K562 (cell line): ENCODE data around the gene DHDH. TPM values are rescaled to one million over a fixed set of nuclear protein-coding genes. Genes with fewer than 3 reads are reported as not detected.

Experiments
- ATAC-seq: fragments of 200-7000 bp; cut with Tn5 transposase; 3 replicates; pipeline ENCODE4 v1.9.1; 2020; ENCODE audit warnings: moderate library complexity
- BruUV-seq: library from RNA; stranded (reverse); fragments of 400-500 nt; replicated peaks from 2 replicates; lab custom pipeline; 2021; lab: Mats Ljungman, UMichigan
- CTCF ChIA-PET: fragments of 300-600 bp; formaldehyde crosslinking; extraction: SDS; loops from one replicate; lab custom pipeline; 2021; ENCODE audit warnings: low intra/inter-chr PET ratio; lab: Yijun Ruan, JAX
- POLR2A ChIA-PET: fragments of 300-600, 350-650 bp; sonication (Branson Sonifier 250); formaldehyde crosslinking; extraction: SDS; loops from one replicate; lab custom pipeline; 2021; ENCODE audit warnings: antibody characterized with exemption, inconsistent platforms; lab: Yijun Ruan, JAX
- DNase-seq, 4 experiments: peaks; one replicate each; pipeline versions ENCODE4 v3.0.0 to v3.0.0-alpha.2; 2011 to 2018; ENCODE audit warnings: low spot score in 3 of 4, mixed read lengths in 3 of 4; ENCODE audit errors: extremely low read depth in 1 of 4
- FAIRE-seq: peaks from 2 replicates; lab custom pipeline; 2011; peaks lifted over from hg19 to GRCh38; lab: Jason Lieb, UNC
- H2AFZ ChIP-seq: 2 replicates; pipeline ENCODE4 v1.6.0; 2011; ENCODE audit warnings: low read depth, low read length, control low read depth, inconsistent platforms
- H3K27ac ChIP-seq: fragments of 200-600 bp; 3 replicates; pipeline ENCODE4 v1.8.0; 2011; ENCODE audit warnings: low read depth, mild to moderate bottlenecking, control low read depth, inconsistent platforms, low read length, moderate library complexity, mixed read lengths; ENCODE audit errors: extremely low read depth
- H3K27me3 ChIP-seq, 2 experiments: fragments of 300-600 bp in 1 of 2; 2 replicates in 1 of 2; 3 replicates in 1 of 2; pipeline versions ENCODE4 v1.6.0 to v1.8.0; 2011; ENCODE audit warnings: inconsistent platforms in 2 of 2, low read length in 2 of 2, mild to moderate bottlenecking in 1 of 2, mixed read lengths in 1 of 2, moderate library complexity in 1 of 2; ENCODE audit not compliant: control insufficient read depth in 2 of 2, insufficient read depth in 2 of 2
- H3K36me3 ChIP-seq: fragments of 300-600 bp; 3 replicates; pipeline ENCODE4 v1.8.0; 2011; ENCODE audit warnings: mild to moderate bottlenecking, low read length, inconsistent platforms; ENCODE audit not compliant: control insufficient read depth, insufficient read depth
- H3K4me1 ChIP-seq, 2 experiments: fragments of 200-600 bp in 1 of 2; replicated peaks in 1 of 2; 2 replicates in 1 of 2; 3 replicates in 1 of 2; pipeline versions ENCODE4 v1.5.1 to v1.8.0; 2011; ENCODE audit warnings: inconsistent platforms in 2 of 2, low read length in 2 of 2, mild to moderate bottlenecking in 1 of 2, mixed read lengths in 1 of 2, moderate library complexity in 1 of 2; ENCODE audit not compliant: control insufficient read depth in 2 of 2, insufficient read depth in 2 of 2
- H3K4me2 ChIP-seq: 2 replicates; pipeline ENCODE4 v1.6.1; 2011; ENCODE audit warnings: low read length, control low read depth, inconsistent platforms, mixed read lengths; ENCODE audit not compliant: insufficient read depth
- H3K4me3 ChIP-seq: fragments of 200-600 bp; sonication (generic), shearing (Covaris generic); 2 replicates; pipeline ENCODE4 v1.5.1; 2016; ENCODE audit warnings: control low read depth, inconsistent platforms
- H3K79me2 ChIP-seq: fragments of 200-600 bp; 3 replicates; pipeline ENCODE4 v1.8.0; 2011; ENCODE audit warnings: low read length, inconsistent platforms; ENCODE audit not compliant: control insufficient read depth, insufficient read depth
- H3K9ac ChIP-seq, 2 experiments: 2 replicates each; pipeline versions ENCODE4 v1.6.0 to v1.6.1; 2011; ENCODE audit warnings: low read depth in 2 of 2, low read length in 2 of 2, control low read depth in 1 of 2, inconsistent platforms in 1 of 2, mild to moderate bottlenecking in 1 of 2, mixed read lengths in 1 of 2; ENCODE audit not compliant: insufficient read depth in 1 of 2
- H3K9me1 ChIP-seq: one replicate; pipeline ENCODE4 v1.6.0; 2011; ENCODE audit warnings: inconsistent platforms, mild to moderate bottlenecking, low read length, moderate library complexity; ENCODE audit not compliant: control insufficient read depth, insufficient read depth
- H3K9me3 ChIP-seq: replicated peaks from 2 replicates; pipeline ENCODE4 v1.5.1; 2011; ENCODE audit warnings: low read depth, low read length, inconsistent platforms; ENCODE audit not compliant: control insufficient read depth, insufficient read depth
- H4K20me1 ChIP-seq: replicated peaks from 2 replicates; pipeline ENCODE4 v1.6.1; 2011; ENCODE audit warnings: low read length, inconsistent platforms, mixed read lengths; ENCODE audit not compliant: control insufficient read depth, insufficient read depth
- EZH2 ChIP-seq: IDR thresholded peaks from 2 replicates; pipeline ENCODE4 v1.6.1; 2012; ENCODE audit warnings: low read depth, mild to moderate bottlenecking, inconsistent platforms, low read length, borderline replicate concordance
- FUS ChIP-seq: fragments of 200-400 bp; formaldehyde crosslinking; optimal IDR thresholded peaks from 2 replicates; pipeline ENCODE3; 2017; ENCODE audit warnings: low read depth, low read length
- GABPB1 ChIP-seq: sonication (generic); formaldehyde crosslinking; IDR thresholded peaks from 2 replicates; pipeline ENCODE4 v1.8.0; 2022; ENCODE audit warnings: mild to moderate bottlenecking, missing genetic modification reagents
- HDAC3 ChIP-seq: fragments of 450-650 bp; IDR thresholded peaks from 2 replicates; pipeline ENCODE4 v1.6.1; 2018; ENCODE audit warnings: borderline replicate concordance, mild to moderate bottlenecking, moderate library complexity; ENCODE audit not compliant: partially characterized antibody
- TOE1 ChIP-seq, 2 experiments: fragments of 450-650 bp in 1 of 2; sonication (generic) in 1 of 2; formaldehyde crosslinking in 1 of 2; IDR thresholded peaks; 2 replicates each; pipeline versions ENCODE4 v1.7.1 to v1.8.0; 2016 to 2022; ENCODE audit warnings: borderline replicate concordance in 2 of 2, mild to moderate bottlenecking in 2 of 2, antibody characterized with exemption in 1 of 2, inconsistent platforms in 1 of 2, low read depth in 1 of 2, missing genetic modification reagents in 1 of 2, moderate library complexity in 1 of 2
- WHSC1 ChIP-seq: IDR thresholded peaks from one replicate; pipeline ENCODE4 v1.6.1; 2012; ENCODE audit warnings: low read length, control low read depth, inconsistent platforms
- ZBTB7A ChIP-seq: IDR thresholded peaks from 2 replicates; pipeline ENCODE4 v1.6.1; 2011; ENCODE audit warnings: low read depth, mild to moderate bottlenecking, low read length, moderate library complexity, borderline replicate concordance; ENCODE audit not compliant: control insufficient read depth
- ZC3H4 ChIP-seq: sonication (generic); formaldehyde crosslinking; IDR thresholded peaks from 2 replicates; pipeline ENCODE4 v1.9.0; 2021; ENCODE audit warnings: missing genetic modification reagents, borderline replicate concordance
- WGBS: fragments of 100-300 bp; shearing (Covaris generic); methylation state at CpG from one replicate; pipeline ENCODE4 v1.1.6; 2016; ENCODE audit warnings: low coverage, mixed read lengths; ENCODE audit not compliant: insufficient coverage; ENCODE audit errors: missing lambda C conversion rate; 5-methylcytosine and 5-hydroxymethylcytosine counted together
- in situ Hi-C: fragments of 300-500 bp; cut with MboI; formaldehyde crosslinking; loops from 4 replicates; pipeline ENCODE4 v1.15.0; 2018; ENCODE audit warnings: inconsistent platforms, mixed read lengths
- intact Hi-C: fragments of 100-400 bp; cut with micrococcal nuclease; formaldehyde crosslinking; loops from 2 replicates; pipeline ENCODE4 v1.14.2; 2022
- polyA plus RNA-seq, 8 experiments: library from polyadenylated mRNA; depleted of rRNA in 4 of 8; stranded (reverse) in 5 of 8; unstranded in 3 of 8; fragments of >200 nt; fragmentation: Nextera tagmentation in 2 of 8; fragmentation: Illumina TruSeq in 1 of 8; extraction: Ambion mirVana in 2 of 8; extraction: Trizol in 1 of 8; gene quantifications; 2 replicates each; pipeline versions ENCODE4 v1.2.1 to v1.2.3, GENCODE V29; 2011 to 2014; ENCODE audit warnings: inconsistent platforms in 1 of 8, missing spikeins in 1 of 8
- total RNA-seq, 7 experiments: library from RNA; depleted of rRNA in 6 of 7; stranded (reverse); fragments of >200 nt in 6 of 7; fragmentation: Illumina TruSeq in 2 of 7; extraction: Trizol in 2 of 7; gene quantifications; 2 replicates each; pipeline versions ENCODE4 v1.2.1 to v1.2.3, GENCODE V29; 2011 to 2021; ENCODE audit warnings: low replicate concordance in 1 of 7
- TF ChIP-seq, protein P1 (sequence below): fragments of 450-650 bp; formaldehyde crosslinking; IDR thresholded peaks from 2 replicates; pipeline ENCODE4 v1.4.0; 2020; ENCODE audit warnings: mild to moderate bottlenecking, moderate library complexity
- TF ChIP-seq, protein P2 (sequence below): sonication (generic); formaldehyde crosslinking; IDR thresholded peaks from 2 replicates; pipeline ENCODE4 v1.8.0; 2022; ENCODE audit warnings: mild to moderate bottlenecking, missing genetic modification reagents
- TF ChIP-seq, protein P3 (sequence below): sonication (generic); IDR thresholded peaks from 2 replicates; pipeline ENCODE4 v1.6.1; 2016

Gene DHDH
- total and polyA plus RNA-seq, 9 of the 15 experiments (the other 6 are each of a cell fraction or from before 2014, with no cell fraction given) = 0.37 to 1.9 (median 0.87) TPM

DNA sequence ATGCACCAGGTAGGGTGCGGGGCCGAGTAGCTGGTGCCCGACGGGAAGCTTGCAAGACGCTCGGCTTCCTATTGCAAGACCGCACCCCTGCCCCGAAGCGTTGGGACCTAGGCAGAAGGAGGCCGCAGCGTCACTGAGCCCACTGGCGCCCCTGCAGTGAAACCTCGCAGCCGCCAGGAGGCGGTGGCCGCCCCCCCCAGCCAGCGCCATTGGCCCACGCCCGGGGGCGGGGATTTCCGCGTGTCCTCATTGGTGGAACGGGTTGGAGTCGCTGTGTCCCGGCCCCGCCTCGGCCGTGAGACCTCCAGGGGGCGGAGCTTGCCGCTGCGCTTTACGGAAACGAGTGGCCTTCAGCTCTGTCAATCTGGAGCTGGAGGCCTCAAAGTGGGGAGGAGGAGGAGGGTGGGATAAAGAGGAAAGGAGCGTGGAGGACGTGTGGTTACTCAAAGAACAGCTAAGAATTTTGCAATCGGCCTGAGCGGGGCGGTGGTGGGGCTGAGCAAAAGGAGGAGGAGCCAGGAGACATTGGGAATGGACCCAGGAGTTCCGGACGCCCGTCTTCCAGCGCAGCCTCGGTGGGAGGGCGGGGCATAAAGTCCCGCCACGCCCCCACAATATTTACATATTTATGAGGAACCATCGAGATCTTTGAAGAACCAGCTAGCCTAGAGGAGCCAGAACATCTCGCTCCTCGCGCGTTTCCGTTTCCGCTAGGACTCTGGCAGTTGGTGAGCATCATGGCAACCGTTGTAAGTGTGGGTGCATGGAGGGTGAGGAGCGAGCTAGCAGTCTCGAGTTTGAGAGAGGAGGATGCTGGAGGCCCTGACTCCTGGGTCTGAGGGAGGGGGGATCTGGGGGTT is 59.9 kb downstream of the DHDH start, which contains the start of the genes GYS1 and RUVBL2 (continued):
- TF ChIP-seq, protein P1, sequence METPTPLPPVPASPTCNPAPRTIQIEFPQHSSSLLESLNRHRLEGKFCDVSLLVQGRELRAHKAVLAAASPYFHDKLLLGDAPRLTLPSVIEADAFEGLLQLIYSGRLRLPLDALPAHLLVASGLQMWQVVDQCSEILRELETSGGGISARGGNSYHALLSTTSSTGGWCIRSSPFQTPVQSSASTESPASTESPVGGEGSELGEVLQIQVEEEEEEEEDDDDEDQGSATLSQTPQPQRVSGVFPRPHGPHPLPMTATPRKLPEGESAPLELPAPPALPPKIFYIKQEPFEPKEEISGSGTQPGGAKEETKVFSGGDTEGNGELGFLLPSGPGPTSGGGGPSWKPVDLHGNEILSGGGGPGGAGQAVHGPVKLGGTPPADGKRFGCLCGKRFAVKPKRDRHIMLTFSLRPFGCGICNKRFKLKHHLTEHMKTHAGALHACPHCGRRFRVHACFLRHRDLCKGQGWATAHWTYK (CRISPR knock-in tag) = no peak
- TF ChIP-seq WHSC1 (no peak), FUS (no peak), HDAC3 (no peak)

DNA sequence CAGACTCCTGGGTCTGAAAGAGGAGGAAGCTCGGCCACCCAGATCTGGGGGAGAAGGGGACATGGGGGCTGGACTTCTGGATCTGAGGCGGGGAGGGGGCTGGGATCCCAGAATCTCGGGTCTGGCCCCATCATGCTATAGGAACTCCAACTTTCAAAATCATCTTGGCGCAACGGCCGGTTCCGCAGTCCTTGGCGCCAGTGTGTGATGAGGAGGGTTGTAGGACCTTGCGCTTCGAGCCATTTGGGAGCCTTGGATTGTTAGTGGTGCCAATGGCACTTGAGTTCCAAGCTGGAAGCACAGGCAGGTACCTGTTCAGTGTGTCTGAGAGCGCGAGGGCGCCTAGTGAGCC is 60.5 kb downstream of the DHDH start:
- Histone ChIP-seq H3K79me2 (peaks cover 80% of the 10 kb centered on the region), H3K4me2 (peak overlapping the region; percentile 99), H4K20me1 (0 out of 2 replicates have a peak, but pooled peaks cover 2% of the 10 kb centered on the region), H3K27ac (peak overlapping the region; percentile 91), H3K4me1 (peaks cover 5 to 30% of the 10 kb centered on the region in 2 experiments; a peak in 4 of 5 replicates), H3K9me3 (no peaks in the 10 kb centered on the region), H2AFZ (peak overlapping the region; percentile 61; the same call in 1 of the 2 replicates), H3K9ac (peak overlapping the region; percentile 94 to 95), H3K4me3 (peak overlapping the region; percentile 87), H3K9me1 (no peaks in the 10 kb centered on the region), H3K27me3 (no peaks in the 10 kb centered on the region), H3K36me3 (peaks cover 42% of the 10 kb centered on the region; the same call in 2 of the 3 replicates)
- FAIRE-seq (no peak), ATAC-seq (no peak), DNase-seq (no peak)
- CTCF ChIA-PET = no interaction called here
- intact Hi-C loops (loop anchor here (10.0 kb wide), 2 partner anchors 161 to 231 kb away; partner anchors contain the start of genes HRC and TRPM4), in situ Hi-C loops (no loop called here)
- TSS peak; percentile 79 for BruUV-seq
- POLR2A ChIA-PET = interaction anchor here (0.7 to 3.0 kb wide), 13 partner anchors 9 to 364 kb away, joined by 3 to 42 read pairs (median 4); partner anchors contain the start of gene FTL
- 0% methylated on average over 13 of the region's 13 CpGs for WGBS
- TF ChIP-seq EZH2 = no peak
- TF ChIP-seq, protein P2, sequence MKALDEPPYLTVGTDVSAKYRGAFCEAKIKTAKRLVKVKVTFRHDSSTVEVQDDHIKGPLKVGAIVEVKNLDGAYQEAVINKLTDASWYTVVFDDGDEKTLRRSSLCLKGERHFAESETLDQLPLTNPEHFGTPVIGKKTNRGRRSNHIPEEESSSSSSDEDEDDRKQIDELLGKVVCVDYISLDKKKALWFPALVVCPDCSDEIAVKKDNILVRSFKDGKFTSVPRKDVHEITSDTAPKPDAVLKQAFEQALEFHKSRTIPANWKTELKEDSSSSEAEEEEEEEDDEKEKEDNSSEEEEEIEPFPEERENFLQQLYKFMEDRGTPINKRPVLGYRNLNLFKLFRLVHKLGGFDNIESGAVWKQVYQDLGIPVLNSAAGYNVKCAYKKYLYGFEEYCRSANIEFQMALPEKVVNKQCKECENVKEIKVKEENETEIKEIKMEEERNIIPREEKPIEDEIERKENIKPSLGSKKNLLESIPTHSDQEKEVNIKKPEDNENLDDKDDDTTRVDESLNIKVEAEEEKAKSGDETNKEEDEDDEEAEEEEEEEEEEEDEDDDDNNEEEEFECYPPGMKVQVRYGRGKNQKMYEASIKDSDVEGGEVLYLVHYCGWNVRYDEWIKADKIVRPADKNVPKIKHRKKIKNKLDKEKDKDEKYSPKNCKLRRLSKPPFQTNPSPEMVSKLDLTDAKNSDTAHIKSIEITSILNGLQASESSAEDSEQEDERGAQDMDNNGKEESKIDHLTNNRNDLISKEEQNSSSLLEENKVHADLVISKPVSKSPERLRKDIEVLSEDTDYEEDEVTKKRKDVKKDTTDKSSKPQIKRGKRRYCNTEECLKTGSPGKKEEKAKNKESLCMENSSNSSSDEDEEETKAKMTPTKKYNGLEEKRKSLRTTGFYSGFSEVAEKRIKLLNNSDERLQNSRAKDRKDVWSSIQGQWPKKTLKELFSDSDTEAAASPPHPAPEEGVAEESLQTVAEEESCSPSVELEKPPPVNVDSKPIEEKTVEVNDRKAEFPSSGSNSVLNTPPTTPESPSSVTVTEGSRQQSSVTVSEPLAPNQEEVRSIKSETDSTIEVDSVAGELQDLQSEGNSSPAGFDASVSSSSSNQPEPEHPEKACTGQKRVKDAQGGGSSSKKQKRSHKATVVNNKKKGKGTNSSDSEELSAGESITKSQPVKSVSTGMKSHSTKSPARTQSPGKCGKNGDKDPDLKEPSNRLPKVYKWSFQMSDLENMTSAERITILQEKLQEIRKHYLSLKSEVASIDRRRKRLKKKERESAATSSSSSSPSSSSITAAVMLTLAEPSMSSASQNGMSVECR (CRISPR knock-in tag) = no peak
- TF ChIP-seq GABPB1 (CRISPR knock-in tag) = peak; percentile 4; the same call in 1 of the 2 replicates
- peak; percentile 69; the same call in 1 of the 2 replicates for TF ChIP-seq ZC3H4 (CRISPR knock-in tag)
- 0 out of 2 replicates have a peak, but pooled peaks have one; percentile 1 for TF ChIP-seq TOE1 (IDR thresholded peaks at IDR 0.05; ENCODE audit: borderline replicate concordance)
- no peak for TF ChIP-seq TOE1 (CRISPR knock-in tag; IDR thresholded peaks at IDR 0.05; ENCODE audit: borderline replicate concordance, low read depth)
- 0 out of 2 replicates have a peak, but pooled peaks have one; percentile 31 for TF ChIP-seq ZBTB7A
- TF ChIP-seq, protein P3, sequence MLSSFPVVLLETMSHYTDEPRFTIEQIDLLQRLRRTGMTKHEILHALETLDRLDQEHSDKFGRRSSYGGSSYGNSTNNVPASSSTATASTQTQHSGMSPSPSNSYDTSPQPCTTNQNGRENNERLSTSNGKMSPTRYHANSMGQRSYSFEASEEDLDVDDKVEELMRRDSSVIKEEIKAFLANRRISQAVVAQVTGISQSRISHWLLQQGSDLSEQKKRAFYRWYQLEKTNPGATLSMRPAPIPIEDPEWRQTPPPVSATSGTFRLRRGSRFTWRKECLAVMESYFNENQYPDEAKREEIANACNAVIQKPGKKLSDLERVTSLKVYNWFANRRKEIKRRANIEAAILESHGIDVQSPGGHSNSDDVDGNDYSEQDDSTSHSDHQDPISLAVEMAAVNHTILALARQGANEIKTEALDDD = no peak
